ENCODE data around the gene NEK11.

NEK11 gene, protein sequence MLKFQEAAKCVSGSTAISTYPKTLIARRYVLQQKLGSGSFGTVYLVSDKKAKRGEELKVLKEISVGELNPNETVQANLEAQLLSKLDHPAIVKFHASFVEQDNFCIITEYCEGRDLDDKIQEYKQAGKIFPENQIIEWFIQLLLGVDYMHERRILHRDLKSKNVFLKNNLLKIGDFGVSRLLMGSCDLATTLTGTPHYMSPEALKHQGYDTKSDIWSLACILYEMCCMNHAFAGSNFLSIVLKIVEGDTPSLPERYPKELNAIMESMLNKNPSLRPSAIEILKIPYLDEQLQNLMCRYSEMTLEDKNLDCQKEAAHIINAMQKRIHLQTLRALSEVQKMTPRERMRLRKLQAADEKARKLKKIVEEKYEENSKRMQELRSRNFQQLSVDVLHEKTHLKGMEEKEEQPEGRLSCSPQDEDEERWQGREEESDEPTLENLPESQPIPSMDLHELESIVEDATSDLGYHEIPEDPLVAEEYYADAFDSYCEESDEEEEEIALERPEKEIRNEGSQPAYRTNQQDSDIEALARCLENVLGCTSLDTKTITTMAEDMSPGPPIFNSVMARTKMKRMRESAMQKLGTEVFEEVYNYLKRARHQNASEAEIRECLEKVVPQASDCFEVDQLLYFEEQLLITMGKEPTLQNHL

DNA sequence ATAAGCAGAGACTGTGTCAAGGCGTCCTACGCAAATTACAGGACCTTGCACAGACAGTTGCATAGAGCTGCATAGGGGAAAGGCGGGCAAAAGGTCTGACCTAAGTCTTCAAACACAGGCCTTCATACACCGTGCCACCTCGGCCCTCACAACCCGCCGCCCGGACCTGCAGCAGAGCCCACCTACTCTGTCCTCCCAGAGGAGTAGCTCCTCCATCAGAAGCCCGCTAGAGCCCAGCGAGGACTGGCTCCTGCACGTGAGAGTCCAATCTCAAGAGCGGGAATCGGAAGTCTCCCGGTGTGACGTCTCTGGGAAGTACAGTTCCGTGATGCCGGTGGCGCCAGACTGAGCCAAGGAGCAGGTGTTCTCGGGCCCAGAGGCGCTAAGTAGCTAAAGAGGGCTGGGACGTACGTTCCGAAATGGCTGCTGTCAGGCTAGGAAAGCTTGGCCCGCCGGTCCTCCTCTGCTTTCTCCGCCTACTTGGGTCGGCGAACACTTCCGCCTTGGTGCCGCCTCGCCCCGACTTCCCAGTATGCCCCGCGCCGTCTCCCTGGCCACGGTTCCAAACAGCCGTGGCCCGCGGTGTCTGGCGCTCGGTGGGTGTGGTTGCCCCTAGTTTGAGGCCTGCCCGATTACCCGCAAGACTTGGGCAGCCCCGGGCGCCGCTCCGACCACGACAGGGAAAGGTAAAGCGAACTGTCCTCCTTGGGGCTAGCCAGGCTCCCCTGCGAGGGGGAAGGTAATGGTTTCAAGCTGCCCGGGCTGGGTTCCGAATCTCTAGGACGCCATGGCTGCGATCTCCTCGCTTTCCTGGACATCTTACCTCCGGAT is at the start of gene NEK11, which contains the start of gene ASTE1:
NEK11 (plus strand) TSS at position 557 of the 831 bp plus-strand sequence. CDS start 2,832 bp downstream, outside the sequence.
ASTE1 (minus strand) TSS at position 505 of the 831 bp plus-strand sequence. CDS start 1,519 bp downstream, outside the sequence.
- DNase-seq, result peak; percentile 27 to 91 (median 78)

DNA sequence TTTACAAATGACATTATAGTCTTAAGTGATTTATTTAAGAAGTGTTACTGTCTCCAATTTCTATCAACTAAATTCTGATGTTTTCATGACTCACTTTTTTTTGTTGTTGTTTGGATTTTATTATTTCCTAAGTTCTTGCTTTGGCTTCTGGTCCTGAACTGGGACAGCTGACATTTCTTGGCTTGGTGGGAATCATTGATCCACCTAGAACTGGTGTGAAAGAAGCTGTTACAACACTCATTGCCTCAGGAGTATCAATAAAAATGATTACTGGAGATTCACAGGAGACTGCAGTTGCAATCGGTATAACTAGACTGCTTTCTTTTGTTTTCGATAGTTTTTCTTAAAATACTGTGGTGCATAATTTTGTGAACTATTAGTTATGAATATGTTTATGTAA is 47.6 kb upstream of the NEK11 start:
- no peak for DNase-seq

DNA sequence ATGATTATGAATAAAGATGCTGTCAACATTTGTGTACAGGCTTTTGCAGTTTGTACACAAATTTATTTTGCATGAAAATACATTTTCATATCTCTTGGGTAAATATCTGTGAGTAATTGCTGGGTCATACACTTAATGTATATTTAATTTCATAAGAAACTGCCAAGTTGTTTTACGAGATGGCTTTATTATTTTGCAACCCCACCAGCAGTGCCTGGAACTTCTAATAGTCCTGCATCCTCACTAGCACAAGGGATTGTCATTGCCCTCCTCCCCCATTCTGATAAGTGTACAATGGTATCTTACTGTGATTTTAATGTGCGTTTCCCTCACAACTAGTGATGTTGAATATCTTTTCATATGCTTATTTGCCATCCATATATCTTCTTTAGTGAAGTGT is 45.2 kb upstream of the NEK11 start:
- DNase-seq, result no peak

DNA sequence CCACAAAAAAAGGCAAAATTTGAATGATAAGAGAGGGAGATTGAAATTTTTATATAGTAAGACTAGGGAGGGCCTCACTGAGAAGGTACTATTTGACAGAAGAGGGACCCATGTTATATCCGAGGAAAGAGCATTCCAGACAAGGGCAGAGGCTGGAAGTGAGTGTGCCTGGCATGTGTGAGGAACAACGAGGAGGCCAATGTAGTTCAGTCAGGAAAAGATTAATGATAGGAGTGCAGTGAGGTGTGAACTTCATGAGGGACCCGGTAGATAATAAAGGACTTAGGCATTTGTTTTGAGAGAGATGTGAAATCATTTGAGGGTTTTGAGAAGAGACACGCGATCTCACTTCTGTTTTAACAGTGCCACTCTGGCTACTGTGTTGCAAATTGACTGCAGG is 36.4 kb upstream of the NEK11 start:
- DNase-seq, result no peak

DNA sequence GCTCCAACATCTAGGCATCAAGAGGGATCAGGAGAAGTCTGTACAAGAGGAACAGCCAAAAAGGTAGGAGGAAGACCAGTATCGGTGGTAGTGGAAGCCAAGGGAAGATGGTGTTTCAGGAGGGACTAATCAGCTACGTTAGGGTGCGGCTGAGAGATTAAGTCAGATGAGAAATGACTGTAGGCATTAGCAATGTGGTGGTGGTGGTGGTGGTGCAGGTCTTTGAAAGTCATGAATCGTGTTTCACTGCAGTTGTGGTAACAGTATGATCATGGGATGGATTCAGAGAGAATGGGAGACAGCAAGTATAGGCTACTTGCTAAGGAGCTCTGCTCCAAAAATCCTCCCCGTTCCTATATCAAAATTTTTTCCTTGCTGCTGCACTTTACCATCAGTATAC is 35.6 kb upstream of the NEK11 start:
- no peak for DNase-seq

DNA sequence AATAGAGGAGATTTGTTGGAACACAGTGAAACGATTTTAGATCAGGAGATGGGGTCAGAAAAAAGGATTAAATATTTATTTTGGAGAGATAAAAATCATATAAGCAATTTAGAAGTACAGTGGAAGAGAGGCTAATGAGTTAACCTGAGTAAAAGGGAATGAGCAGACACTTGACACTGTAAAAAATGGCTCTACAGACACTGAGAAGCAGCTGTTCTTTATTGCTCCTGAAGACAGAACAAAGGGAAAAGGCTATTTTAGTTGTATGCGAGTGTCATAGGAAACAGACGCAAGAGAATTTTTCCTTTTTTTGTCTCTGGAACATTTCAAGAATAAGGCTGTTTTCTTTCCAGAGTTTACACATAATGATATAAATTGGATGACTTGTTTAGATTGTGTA is 34.3 kb upstream of the NEK11 start:
- no peak for DNase-seq

DNA sequence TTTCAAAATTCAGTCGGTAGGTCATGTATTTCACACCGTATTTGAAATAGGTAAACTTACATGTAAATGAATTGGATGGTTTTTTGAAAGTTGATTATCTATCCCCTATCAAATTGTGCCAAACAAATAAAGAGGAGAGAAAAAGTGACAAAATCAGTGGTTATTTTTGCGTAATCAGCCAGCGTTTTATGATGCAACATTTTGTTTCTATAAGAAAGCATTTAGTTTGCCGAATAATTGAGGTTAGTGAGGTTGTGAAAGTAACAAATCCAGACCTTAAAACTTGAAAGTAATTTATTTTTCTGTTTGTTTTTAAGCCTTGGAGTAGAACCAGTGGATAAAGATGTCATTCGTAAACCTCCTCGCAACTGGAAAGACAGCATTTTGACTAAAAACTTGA is 29.4 kb upstream of the NEK11 start:
- DNase-seq, result no peak

DNA sequence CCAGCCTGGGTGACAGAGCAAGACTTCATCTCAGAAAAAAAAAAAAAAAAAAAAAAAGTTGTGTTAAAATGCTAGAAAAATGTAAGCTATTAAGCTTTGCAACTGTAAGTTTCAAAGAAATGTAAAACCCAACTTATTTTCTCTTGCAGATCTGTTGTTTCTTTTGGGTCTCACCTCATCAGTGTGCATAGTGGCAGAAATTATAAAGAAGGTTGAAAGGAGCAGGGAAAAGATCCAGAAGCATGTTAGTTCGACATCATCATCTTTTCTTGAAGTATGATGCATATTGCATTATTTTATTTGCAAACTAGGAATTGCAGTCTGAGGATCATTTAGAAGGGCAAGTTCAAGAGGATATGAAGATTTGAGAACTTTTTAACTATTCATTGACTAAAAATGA is 25.6 kb upstream of the NEK11 start:
- DNase-seq, result no peak

DNA sequence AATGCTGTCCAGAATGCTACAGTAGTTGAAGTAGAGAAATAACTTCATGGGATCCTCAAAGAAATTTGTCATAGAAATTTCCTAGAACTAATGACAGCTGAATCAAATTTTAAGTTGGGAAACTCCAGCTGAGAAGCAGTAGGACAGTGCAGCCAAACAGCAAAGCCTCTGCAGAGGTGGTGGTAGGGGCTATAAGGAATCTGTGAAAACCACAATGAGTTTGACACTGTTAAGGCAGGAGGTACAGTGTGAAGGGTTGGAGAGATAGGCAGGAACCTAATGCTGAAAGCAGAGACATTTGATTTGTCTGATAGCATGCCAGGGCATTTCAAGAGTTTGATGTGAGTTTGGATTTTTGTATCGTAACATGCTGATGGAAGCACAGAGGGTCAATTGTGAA is 22.1 kb upstream of the NEK11 start:
- DNase-seq, result no peak

DNA sequence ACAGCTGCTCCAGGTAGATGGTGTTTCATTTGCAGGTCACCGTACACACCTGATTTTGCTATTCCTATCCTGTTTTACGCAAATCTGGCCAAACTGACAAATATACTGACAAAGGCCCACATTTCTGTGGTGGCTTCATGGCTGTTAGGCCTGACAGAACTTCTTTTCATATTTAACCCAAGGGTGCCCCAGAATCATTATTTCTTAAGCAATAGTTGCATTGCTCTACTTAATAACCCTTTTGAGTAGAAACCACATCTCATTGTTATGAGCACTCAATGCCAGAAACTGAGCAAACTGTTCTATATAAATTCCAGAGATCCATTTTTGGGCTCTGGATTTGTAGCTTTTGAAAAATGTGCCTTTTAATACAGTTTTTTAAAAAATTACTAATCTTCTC is 19.4 kb upstream of the NEK11 start:
- no peak for DNase-seq

DNA sequence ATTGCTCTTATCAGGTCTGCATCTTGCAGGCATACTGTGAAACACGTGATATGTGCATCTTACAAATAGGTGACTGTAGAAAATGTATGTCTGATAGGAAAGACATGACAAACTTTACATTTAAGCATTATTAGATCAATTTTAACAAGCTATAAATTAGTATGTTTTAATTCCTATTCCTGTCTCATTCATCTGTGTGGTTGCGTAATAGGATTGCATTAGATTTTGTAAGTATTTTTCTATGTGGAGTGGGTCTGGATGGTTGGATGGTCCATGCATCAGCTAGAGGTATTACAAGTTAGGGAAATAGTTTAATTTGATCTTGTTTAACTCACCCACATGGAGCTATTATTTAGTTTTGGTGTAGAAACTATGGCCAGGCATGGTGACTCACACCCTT is 18.9 kb upstream of the NEK11 start:
- no peak for DNase-seq

DNA sequence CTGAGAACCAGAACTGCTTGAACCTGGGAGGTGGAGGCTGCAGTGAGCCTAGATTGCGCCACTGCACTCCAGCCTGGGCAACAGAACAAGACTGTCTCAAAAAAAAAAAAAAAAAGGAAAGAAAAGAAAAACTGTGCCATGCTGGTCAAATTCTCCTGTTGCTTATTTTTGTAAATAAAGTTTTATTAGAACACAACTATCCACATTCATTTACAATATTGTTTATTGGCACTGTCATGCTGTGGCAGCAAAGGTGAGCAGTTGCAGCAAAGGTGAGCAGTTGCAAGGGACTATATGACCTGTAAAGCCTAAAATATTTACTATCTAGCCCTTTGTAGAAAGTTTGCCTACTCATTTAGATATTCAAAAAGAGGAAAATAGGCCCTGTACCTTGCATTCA is 18.4 kb upstream of the NEK11 start:
- no peak for DNase-seq

DNA sequence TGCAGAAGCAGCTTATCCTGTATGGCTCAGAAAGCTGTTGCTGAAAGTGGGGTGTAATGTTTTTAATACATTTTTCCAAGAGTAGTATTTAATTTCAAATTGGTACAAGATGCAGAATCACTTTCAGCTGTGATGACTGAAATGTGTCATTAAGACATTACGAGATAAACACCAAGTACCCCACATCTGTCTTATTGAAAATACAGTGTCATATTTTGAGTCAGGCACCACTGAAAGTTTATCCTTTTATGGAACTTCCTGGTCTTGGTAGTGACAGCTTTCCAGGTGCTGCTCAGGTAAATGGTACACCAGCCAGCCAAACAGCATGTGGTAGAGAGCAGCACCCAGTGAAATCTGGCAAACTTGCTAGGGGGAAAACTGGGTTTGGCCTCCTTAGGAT is 17.0 kb upstream of the NEK11 start:
- DNase-seq, result no peak

DNA sequence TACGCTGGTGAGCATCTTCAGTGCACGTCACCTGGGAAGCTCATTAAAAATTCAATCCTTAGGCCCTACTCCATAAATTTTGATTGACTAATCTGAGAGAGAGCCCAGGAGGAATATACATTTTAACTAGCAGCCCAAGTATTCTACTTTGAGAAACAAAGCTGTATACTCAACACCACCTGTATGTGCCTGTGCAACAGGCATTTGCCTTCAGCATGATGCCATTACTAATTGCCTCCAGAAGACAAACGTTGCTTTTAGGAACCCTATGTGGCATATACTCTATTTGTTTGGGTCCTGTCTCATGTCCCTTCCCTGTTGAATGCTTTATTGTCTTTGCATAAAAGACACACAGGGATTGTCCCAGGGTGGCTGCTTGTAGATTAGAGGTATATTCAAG is 7.7 kb upstream of the NEK11 start:
- no peak for DNase-seq

DNA sequence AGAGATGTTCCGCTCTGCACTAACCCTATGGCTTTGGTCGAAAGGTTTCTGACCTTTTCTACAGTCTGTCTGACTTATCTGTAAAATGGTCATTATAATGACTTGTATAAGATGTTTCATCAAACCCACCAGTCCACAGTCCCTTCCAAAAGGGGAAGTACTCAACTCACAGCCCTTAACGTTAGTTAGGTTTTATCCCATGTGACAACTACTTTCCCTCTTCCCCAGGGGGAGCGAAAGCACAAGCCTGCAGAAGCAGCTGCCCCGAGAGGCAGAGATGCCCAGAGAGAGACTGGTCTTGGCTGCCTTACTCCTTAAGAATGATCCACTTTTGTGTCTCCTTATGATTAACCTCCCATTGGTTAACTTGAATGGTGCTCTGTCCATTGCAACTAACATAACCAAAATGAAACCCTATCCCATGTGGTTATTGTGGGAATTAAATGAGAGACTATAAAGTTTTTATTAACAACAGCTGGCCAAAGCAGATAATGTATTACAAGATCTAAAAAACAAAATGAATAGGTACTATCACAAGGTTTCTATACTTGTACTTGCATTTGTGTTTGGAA is 6.5 kb upstream of the NEK11 start:
- DNase-seq, result peak in 1 of 56 donors; percentile 8

DNA sequence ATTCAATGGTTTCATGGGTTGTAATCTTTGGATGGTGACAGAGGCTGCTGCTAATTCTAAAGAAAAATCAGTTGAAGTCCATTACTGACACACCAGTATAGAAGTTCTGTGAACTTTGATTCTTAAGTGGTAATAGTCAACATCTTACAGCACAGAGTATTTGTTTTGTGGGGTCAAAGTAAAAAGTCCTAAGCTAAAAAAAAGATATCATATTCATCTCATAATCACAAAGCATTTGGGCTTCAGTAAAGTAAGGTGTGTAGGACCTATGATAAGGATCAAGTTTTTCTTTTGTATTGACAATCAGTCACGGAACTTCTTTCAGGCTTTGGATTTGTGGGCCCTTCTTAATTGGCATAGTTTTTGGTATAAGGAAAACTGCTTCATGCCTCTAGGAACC is 1.1 kb upstream of the NEK11 start:
- DNase-seq, result no peak

DNA sequence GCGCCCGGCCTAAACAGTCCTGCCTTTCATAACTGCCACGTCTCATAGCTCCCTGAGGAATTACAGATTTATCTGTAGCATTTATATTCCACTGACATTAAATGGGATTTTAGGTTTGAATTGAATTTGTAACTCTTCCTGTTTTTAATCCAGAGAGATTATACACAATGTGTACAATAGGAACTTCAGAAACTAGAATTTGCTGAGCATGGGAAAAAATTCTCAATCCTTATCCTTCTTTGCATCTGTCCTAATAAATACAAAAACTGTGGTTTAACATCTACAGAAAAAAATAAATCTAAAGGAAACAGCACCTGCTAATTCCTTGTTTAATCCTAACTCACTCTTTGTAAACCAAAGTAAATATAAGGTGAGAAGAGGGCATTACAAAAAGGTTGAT is 2.2 kb downstream of the NEK11 start:
- no peak for DNase-seq

DNA sequence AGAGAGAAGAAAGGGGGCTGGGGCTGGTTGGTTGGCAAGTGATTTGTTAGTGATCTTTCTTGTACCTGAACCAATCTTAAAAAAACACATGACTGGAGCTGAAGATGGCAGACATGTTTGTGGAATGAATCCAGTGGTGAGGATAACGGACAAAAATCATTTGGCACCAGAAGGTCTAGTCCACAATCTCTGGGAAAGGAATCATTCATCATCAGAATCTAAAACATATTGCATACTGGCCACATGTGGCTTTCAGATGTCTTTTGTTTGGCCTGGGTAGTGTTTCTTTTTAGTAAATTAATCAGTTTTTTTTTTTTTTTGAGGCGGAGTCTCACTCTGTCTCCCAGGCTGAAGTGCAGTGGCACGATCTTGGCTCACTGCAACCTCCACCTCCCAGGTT is 5.0 kb downstream of the NEK11 start:
- no peak for DNase-seq

DNA sequence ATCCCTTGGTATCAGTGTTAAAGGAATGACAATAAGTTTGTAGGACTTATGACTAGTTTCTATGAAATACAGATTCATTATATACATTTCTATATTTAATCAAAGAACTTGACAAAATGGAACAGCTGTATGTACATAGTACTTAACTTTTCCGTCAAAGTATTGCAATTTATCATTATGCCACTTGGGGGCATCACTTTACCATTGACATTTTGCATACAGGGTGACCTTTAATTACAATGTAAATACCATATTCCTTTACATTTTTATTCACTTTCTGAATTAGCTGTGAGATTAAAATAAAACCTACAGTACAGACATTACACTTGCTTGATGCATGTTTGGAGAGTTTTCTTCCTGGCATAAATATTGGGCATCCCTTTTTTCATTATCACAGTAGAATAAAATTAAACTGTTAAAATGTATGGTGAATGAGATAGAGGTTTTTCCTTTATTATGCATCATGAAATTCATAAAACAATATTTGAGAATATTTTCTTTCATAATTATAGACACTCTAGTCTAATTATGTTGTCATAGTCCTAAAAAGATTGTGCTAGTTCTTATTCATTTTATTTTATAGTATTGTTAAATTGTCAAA is 6.9 kb downstream of the NEK11 start:
- no peak for DNase-seq

DNA sequence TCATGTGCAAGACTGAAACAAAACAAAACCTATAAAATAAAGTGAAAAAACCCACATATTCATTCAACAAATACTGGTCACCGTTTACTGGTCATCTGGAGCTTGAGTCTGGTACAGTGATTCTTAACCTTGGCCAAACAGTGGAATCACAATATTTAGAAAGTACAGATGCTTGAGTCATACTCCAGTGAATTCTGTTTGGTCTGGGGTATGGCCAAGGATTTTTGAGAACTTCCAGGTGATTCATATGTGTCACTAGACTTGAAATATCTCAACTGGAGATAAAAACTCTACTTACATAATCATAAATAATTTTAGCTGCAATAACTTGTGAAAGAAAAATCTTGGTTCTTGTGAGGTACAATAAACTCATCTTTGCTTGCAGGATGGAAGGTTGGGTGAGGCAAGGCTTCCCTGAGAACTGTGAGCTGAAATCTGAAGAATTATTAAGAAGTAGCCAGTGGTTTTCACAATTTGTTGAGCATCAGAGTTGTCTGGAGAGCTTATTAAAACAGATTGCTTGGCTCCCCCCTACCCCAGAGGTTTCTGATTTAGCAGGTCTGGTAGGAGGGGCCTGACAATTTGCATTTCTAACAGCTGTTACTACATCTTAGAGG is 9.6 kb downstream of the NEK11 start:
- no peak for DNase-seq

DNA sequence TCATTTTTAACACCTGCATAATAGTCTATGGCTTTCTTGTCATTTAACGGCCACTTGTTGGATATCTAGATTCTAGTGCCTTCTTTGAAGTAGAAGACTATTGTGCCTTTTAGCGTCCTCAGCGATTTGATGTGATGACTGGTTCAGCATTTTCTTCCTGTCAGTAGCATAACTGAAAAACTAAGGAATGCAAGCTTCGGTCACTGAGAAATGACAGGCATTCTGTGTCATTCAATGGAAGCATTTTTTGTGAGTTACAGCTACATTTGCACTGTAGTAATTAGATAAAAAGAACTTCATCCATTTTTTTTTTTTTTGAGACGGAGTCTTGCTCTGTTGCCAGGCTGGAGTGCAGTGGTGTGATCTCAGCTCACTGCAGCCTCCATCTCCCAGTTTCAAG is 10.3 kb downstream of the NEK11 start:
- no peak for DNase-seq
